NCI-H1092 treated with DMSO at 0.1 percent for 48 hours (cell line): ENCODE results near the gene CHAD.
"Not testable (repeated sequence)": the region's sequence is repeated elsewhere in the genome, so short reads cannot be mapped to it uniquely, and the experiment has no call there.

Experiments
- DNase-seq: peaks from one replicate; lab custom pipeline; 2025; lab: John Stamatoyannopoulos, UW

The CHAD gene

DNA sequence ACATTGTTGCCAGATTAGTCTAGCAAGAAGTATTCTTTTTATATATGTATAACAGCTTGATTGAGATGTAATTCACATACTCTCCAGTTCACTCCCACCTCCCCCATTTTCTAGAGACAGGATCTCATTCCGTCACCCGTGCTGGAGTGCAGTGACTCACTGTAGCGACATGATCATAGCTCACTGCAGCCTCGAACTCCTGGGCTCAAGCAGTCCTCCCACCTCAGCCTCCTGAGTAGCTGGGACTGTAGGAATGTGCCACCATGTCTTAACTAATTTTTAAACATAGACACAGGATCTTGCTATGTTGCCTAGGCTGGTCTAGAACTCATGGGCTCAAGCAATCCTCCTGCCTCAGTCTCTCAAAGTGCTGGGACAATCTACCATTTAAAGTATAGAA lies 6.7 kb upstream of the CHAD start:
- no peak for DNase-seq

DNA sequence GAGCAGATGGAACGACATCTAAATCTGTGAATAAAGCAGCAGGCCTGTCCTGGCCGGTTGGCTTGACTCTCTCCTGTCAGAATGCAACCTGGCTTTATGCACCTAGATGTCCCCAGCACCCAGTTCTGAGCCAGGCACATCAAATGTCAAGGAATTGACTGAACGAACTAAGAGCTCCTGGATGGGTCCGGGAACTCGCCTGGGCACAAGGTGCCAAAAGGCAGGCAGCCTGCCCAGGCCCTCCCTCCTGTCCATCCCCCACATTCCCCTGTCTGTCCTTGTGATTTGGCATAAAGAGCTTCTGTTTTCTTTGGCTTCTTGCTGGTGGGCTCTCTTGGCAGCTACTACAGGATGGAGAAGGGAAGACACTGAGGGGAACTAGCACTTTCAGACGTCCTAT lies 5.8 kb upstream of the CHAD start:
- DNase-seq: no peak

DNA sequence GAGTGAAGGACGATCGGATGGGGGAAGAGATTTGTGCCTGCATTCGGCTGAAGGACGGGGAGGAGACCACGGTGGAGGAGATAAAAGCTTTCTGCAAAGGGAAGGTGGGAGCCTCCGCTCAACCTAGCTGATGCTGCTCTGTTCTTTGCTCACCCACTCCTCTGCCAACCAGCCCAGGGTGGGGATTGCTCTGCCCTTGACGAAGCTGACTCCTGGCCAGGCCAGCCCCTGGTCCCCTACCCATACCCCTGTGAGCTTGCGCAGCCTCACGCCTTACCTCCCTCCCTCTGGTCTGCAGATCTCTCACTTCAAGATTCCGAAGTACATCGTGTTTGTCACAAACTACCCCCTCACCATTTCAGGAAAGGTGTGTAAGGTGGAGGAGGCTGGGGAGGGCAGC lies 5.2 kb upstream of the CHAD start:
- DNase-seq: no peak

DNA sequence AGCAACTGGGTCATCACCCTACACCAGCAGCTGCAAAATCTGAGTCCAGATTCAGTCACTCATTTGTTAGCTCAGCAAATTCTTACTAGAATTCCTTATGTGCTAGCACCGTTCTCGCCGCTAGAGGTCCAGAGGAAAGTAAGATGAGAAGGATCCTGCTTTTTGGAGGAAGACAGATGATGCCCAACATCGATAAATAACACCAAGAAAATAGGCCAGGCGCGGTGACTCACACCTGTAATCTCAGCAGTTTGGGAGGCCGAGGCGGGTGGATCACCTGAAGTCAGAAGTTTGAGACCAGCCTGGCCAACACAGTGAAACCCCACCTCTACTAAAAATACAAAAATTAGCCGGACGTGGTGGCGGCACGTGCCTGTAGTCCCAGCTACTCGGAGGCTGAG lies 4.1 kb upstream of the CHAD start:
- not testable (repeated sequence) for DNase-seq

DNA sequence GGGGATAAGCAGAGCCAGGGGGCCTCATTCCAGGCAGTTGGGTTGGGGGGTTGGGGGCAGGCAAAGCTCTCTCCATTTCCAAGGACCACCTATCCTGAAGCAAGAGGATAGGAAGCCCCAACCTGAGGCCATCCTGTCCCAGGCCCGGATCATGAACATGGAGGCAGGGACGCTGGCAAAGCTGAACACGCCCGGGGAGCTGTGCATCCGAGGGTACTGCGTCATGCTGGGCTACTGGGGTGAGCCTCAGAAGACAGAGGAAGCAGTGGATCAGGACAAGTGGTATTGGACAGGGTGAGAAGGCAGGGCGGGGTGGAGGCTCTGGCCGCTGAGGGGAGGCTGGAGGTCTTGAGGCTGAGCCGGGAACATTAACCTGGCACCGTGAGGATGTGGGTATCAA lies 3.6 kb upstream of the CHAD start:
- DNase-seq: no peak

DNA sequence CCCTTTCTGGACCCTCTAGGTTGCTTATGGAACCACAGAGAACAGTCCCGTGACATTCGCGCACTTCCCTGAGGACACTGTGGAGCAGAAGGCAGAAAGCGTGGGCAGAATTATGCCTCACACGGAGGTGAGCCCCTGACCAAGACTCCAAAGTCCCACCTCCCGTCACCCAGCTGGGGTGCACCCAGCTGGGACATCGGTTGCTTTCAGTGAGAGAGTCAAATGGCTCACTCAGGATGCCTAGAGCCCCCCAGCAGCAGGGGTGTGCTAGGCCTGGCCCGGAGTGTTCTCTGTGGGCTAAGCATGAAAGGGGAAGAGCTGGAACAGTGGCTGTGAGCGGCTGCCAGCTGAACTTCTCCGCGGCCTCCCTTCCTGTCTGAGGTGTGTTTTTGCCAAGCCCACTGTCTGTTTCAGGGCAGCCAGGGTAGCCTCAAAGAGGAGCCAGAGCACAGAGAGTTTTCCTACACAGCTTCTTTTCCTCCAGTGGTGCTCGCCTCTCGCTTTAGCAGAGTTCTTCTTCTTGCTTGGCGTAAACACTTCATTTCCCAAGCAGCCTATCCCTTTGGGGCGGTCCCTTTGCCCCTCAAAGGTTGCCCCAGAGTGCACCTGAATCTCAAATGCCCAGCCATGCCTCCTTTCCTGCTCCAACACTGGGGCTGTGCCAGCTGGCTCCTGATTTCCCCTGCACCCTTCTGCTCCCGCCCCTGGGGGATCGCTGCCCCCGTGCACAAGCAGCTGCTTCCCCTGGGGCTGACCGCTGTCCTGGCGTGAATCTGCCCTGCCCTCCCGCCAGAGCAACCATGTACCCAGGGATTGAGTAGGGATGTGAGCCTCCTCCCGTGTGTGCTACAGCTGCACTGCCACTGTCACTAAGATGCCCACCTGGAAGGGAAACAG lies 2.6 kb upstream of the CHAD start:
- peak; percentile 6 for DNase-seq

DNA sequence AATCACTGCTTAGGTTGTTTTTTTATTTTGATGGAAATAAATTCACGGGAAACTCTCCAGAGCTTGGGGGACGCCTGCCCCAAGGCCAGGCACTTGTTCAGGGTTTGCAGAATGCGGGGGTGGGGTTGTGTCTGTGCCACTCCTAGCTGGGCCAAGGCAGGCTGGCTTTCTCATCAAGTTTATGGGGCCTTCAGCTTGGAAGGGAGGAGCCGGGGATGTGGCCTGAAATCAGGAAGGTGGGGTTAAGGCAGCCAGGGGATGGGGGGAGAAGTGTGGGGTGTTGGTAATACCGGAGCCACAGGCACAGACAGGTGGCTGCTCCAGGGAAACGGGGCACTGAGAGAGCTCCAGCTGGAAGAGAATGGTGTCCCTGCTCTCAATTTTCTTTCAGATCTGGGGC lies 1.7 kb upstream of the CHAD start:
- DNase-seq: no peak

DNA sequence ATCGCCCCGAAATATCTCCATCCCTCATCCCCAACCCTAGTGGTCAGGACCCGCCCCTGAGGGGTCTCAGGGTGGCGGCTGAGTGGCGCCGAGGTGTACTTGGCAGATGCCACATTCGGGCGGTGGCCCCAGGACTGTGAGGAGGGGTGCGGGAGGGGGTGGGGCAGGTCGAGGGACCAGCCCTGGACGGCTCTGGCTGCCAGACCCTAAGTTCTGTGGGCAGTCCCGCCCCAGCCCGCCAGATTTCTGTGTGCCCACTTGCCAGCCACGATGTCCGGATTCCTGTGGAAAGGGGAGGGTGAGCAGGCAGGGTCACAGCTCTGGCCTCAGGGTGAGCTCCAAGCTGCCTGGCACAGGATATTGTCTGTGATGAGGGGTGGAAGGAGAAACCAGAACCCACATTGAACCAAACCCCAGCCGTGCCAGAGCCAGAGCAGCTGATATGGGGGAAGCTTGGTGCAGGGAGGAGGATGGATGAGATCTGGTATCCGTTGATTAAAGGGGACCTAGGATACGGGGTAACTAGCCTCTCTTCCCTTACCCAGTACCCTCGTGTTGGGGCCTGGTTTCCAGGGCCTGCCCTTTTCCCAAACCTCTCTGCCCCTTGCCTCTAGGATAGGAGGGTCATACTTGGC lies 1.1 kb upstream of the CHAD start:
- DNase-seq: no peak

DNA sequence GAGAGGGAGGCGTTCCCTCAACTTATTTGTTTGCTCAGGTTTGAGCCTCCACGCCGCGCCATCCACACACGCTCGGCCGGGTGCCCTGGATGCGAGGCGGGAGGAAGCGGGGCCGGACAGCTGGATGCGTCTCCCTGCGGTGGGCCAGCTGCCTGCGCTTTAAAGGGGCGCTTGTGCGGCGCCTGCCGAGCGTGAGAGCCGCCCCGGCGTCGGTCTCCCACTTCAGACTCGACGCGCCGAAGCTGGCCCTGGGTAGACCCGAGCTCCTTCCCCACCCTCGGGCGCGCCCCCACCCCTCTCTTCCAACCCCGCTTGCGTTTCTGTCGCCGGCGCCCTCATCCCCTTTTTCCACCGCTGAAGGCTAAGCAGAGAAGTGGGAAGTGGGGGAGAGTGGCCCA lies 527 bp upstream of the CHAD start:
- no peak for DNase-seq

DNA sequence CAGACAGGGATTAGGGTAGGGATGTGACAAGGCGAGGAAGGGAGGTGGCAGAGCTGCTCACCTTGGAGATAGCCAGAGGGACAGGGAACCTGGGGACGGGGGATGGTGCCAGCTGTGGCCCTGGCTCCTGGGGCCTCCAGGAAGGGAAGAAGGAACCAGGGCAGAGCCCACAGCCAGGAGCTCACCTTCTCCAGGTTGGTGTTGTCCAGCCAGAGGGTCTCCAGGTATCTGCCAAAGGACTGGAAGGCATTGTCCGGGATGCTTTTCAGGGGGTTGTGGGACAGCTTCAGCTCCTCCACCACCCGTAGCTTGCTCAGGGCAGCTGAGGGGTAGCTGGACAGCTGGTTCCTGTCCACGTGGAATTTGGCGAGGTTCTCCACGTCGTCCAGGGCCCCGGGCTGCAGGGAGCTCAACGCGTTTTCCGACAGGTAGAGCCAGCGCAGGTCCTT lies 801 bp downstream of the CHAD start:
- DNase-seq: no peak

DNA sequence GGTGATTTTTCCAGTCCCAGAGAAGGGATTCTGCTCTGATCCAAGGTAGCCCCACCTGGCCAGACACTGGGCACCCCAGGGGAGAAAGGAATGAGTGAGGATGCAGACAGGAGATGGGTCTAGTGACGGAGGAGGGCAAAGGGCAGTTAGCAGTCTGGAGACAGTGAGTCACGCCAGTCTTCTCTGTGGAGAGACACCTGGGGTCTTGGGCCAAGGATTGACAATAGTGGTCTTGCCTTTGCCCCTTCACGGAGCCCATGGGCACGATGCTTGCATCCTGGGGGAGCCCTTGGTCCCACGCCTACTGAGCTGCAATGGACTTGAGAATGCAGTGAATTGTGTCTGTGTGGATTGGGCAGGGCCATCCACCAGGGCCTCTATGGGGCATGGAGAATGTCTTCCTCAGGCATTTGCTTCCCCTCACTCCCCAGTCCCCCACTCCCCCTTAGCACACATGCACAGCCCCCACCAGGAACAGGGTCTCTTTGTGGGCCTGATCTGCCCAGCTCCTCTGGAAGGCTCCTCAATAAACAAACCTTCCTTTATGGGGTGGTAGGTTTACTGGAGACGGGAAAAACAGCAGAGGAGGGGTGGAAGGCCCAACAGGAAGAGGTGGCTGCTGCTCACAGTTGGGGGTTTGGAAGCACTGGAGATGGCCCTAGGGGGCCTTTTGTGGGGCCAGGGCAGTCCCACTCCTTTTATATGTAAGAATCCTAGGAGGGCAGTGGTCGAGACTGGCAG lies 1.4 kb downstream of the CHAD start:
- DNase-seq: no peak

DNA sequence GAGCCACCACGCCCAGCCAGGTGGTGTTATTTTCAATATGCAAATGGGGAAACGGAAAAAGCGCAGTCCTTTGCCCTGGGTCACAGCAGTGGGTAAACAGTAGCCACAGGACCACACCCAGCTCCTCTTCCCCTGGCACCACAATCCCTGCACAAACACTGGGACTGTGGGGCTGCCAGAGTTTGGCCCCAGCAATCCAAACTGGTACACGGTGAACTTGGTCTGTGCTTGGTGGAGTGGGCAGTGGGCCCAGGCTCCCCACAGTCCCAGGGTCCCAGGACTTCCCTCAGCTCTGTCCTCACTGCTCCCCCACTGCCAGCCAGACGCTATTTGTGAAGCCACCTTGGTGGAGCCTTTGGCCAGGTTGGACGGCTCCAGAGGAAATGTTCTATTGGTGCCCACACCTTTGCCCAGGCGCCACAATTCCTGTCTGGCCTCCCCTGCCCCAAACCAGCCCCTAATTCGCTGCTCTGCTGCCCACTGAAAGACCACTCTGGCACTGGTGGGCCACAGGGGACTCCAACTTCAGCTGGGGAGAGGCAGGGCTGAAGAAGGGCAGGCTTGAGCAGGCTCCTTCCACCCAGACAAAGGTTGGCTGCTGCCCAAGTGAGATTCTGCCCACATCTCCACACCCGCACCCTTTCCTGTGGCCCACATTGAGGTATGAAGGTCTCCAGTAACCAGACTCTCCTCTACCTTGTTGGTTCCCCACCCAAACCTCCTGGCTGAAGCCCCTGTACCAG lies 2.1 kb downstream of the CHAD start:
- DNase-seq: no peak

DNA sequence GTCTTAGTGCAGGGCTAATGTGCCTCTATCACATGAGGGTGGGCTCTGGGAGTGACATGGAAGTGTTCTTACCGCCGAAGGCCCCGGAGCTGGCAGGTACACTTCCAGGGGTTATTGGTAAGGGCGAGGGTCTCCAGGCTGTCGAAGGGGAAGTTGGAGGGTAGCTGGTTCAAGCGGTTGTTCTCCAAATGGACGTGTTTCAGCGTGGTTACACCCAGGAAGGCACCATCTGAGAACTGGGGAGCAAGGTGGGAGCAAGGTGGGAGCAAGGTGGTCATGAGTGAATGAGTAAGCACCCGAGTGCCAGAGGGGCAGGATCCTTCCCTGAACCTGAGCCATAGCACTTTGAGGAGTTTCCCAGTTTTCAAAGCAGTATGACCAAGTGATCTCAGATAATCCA lies 3.0 kb downstream of the CHAD start:
- DNase-seq: no peak

DNA sequence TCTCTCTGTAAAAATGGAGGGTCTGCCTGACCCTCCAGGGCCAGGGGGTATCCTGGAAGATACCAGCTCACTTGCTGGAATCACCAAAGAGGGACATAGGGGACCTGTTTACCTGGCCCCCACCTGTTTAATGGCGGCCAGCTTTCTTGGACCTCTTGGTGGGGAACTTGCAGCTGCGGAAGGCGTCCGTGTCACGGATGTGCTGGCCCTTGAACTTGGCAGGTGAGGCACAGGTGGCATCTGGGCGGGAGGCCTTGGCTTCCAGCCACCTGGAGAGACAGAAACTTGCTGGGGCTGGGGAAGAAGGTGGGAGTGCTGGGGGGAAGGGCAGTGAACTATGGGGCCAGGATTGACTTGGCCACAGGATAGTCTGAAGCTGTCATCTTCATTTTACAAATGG lies 3.5 kb downstream of the CHAD start:
- DNase-seq: no peak

DNA sequence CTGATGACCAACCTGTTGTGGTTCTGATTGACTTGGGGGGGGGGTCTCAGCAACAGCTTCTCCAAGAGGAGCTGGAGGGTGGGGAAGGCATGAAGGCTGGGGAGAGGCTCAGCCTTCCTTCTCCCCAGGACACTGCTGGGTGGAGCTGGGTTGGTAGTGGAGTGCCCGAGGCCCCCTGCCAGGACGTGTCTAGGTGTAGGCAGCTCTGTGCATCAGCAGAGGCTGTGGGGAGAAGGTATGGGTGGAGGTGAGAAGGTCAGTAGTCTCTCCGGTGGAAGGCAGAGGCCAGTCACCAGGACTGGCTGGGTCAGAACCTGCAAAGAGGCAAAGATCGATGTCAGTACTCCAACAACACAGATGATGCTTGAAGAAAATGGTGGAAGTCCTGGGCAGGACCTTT lies 3.9 kb downstream of the CHAD start:
- DNase-seq: no peak

DNA sequence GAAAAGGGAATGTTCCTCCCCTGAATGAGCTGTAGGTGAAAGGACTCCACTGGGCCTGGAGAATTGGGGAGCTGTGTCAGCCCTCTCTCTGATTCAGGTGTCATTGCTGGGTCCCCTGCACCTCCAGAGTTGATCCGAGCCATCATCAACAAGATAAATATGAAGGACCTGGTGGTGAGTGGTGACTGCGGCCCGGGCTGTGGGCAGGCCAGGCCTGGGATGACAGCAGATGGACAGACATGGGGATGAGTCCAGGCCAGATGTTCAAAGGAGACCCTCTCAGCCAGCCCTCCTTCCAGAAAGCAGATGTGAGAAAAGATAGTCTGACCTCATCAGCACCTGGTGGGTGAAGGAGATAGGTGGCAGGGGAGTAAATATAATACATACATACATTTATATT lies 4.6 kb downstream of the CHAD start:
- no peak for DNase-seq

DNA sequence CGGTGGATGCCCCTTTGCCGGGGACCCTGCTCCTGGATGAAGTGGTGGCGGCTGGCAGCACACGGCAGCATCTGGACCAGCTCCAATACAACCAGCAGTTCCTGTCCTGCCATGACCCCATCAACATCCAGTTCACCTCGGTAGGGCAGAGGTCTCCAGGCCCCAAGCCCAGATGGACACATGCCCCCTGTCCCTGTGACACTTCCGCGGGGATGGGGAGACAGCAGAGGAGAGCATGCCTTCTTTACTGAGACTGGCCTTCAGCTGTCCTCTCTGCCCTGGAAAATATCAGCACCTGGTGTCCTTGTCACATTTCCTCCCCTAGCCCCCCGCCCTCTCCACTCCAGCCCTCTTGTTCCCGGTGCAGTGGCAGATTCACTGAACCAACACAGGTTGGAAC lies 6.2 kb downstream of the CHAD start:
- peak; percentile 3 for DNase-seq

DNA sequence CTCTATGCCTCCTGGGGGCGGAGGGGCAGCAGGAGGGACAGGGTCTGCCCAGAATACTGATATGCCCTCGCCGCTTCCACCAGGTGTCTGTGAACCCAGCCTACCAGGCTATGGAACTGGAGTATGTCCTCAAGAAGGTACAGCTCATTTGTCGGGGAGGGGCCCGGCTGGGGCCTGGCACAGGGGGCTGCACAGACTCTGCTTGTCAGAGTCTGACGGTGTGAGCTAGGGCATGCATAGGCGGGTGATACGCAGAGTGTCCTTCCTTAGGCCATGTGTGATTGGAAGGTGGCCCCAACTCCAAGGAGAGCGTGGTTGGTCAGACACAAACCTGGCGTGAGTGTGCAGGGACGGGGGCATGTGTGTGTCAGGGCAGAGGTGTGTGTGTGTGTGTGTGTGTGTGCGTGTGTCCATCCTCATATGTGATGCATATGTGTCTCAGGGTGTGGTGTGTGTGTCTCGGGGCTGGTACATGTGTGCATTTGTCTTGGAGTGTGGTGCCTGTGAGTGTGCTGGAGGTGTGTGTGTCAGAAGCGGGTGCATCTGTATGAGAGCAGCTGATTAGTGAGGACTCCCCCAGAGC lies 7.0 kb downstream of the CHAD start:
- DNase-seq: no peak

DNA sequence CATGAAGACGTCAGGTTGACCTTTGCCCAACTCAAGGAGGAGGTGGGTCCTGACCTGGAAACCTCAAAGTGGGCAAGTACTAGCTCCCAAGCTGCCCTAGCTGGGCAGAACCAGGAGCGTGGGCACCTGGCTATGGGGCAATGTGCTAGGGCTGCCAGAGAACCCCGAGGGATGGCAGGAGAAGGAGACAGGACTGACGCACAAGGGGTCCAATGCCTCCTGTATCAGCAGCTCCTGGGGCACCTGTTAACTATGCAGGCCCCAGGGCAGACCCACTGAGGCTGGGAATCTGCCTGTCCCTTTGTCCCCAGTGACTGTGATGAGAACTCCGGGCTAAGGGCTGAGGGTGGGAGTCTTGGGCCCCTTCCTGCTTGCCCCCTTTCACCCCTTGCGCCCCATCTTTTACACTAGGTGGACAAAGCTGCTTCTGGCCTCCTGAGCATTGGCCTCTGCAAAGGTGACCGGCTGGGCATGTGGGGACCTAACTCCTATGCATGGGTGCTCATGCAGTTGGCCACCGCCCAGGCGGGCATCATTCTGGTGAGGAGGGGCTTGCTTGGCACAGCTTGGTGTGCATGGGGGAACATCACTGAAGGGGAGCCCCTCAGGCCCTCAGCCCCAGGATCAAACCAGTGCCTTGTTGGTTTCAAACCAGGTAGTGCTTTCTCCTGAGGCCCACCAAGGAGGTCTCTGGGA lies 7.7 kb downstream of the CHAD start:
- DNase-seq: no peak

DNA sequence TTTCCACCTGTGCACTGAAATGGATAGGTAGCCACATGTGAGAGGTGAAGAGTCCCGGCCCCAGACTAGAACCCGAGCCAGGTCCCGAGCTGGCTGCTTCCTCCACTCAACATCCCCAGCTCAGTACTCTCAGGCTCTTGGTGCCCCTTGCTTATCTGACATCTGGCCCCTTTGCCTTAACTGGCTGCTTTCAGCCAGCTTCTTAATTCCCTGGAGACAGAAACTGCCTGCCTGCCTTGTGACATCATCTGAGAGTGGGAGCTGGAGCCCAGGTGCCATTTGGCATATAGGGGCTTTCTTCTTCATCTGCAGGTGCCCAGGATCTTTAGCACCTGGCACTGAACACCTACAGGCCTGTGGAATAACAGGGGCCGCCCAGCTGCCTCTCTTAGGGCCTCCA lies 8.9 kb downstream of the CHAD start:
- no peak for DNase-seq
